ENCODE measurements around the gene GLI3.

The GLI3 gene

DNA sequence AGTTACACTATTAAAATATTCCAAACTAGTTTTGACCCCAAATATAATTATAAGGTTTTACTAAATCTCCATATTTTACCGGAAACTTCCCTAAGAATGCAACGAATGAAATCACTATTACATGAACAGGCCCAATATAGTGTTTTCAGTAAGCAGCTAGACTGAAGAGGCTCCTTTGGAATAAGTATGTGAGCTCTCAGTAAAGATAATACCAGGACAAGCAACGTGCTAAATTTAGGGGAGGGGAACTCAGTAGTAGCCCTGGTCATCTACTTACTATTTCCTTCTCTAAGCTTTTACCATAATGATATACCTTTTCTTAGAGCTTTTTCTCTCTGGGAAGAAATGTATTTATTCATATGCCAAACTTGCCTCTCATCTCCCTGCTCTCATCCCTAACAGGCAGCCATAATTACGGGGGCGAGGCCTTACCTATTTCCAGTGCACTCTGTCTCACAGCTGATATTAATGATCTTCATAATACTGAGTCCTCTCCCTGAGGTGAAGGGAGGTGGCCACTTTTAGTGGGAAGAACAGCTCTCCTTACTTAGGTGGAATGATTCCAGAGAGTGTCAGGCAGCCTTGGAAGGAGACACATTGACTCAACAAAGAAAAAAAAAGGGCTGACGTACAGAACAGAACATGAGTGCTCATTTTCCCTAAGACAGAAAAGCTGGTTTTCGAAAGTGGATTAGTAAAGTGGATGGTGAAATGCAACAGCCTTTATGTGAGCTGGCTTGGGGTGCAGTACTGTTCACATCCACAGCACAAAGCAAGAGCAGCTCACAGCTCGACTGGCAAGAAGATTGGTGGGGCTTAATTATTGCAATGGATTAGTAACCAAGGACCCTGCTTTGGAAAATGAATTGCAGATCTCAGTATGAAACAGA, 165.4 kb downstream of the GLI3 start:
- DNase-seq = no peak

DNA sequence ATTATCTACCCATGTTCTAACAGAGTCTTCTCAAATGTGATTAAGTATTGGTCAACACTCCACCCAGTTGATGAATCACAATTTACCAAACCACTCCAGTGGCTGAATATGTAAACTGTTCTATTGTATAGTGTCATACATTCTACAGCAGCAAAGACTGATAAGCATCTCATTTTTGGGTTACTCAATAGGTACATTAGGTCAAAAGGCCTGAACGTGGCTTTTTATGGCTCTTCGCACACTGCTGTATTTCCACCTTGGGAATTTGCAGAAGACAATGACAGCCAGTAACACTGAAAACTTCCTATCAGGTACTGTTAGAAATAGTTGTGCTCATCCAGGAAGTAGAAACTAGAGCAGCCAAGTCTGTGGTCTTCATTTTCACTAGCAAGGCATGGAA, 166.9 kb downstream of the GLI3 start:
- DNase-seq = no peak

GRCh38 chr7:42069590-42069989, 167.4 kb downstream of the GLI3 start:
- DNase-seq = no peak

DNA sequence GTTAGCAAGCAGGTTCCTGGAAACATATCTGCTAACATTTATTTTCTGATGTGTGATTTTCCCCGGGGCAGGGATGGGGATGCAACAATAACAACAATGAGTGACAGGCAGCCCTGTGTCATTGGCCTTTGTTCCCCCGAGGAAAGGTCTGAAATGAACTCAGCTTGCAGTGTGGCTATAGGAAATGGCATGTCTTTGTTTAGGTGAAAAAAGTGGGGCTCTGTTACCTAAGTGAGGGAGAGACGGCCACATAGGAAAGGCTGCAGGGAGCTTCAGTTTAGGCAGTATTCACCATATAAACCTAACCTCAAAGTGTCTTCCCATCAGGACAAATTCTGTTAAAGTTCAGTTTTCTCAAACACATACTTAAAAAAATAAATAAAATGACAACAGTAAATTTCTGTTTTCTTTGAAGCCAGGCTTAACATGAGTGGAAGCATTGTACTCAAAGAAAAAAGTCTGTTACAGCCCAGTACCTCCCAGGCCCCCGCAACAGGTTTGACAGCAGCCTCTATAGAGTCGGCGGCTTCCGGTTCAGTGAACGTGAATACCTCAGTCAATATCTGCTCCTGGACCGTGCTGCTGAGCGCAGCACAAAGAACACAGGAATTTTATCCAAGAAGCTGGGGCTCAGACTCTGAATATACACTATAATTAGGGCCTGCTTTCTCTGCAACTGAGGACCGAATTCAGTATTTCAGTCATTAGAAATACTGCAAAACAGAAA, 168.3 kb downstream of the GLI3 start:
- DNase-seq = no peak

DNA sequence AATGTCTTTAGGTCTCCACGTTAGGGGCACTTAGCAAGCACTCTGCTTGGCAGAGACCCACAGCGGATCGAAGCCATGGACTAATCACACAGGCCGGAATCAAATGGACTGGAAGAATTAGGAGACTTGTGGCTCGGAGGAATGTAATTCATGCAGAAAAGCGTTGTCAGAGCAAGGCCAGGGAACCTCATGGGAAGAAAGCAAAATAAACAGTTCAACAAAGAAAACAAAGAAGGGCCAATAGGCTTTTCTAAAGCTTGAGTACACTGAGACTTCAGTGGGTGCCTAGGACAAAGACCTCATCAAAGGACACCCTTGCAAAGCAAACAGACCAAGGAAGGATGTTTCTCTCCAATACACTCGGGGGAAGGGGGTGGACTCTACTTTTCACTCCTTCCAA, 171.1 kb downstream of the GLI3 start:
- DNase-seq = no peak

GRCh38 chr7:42065015-42065414, 172.0 kb downstream of the GLI3 start:
- no peak for DNase-seq

DNA sequence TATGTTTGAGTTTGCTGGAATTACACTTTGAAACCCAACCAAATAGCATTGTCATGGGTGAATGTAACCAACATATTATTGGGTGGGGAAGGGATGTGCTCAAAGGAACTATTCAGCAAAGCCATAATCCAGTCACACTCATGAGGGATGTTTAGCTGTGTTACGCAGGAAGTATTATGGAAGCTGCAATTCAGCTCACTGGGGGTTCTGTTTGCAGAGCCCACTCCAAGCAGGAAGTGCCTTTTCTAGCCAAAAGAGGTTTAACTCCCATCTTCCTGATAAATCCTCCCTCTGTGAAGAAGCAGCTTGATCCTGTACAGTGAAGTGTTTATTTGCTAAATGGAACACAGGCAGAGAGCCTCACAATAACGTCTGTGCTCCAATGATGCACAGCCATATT, 172.5 kb downstream of the GLI3 start:
- no peak for DNase-seq

- no peak for DNase-seq
These were observed 177.7 kb downstream of the GLI3 start for GRCh38 chr7:42059275-42059674.

- DNase-seq = no peak
These were observed 179.7 kb downstream of the GLI3 start for GRCh38 chr7:42057331-42057730.

- DNase-seq = no peak
These were observed 181.8 kb downstream of the GLI3 start for GRCh38 chr7:42055171-42055570.

- DNase-seq = no peak
These were observed 183.2 kb downstream of the GLI3 start for GRCh38 chr7:42053834-42054233.

- DNase-seq = no peak
These were observed 187.2 kb downstream of the GLI3 start for GRCh38 chr7:42049761-42050160.

- no peak for DNase-seq
These were observed 190.5 kb downstream of the GLI3 start for GRCh38 chr7:42046483-42046882.

DNA sequence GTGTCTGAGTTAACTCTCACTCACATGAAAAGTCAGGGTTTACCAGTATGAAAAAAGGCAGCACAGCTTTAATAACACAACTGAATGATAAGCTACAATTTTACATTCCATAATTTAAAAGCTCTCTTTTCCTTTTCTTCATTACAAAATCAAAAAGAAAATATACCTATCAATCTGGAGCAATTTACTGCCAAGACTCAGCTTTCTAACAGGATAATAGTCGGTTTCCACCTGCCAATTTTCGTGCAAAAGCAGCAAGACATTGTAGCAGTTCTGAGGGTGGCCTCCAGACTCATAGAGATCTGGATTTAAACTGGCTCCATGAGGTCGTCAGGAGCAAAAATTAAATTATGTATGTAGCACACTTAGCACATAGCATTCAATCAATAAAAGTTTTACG, 191.0 kb downstream of the GLI3 start:
- no peak for DNase-seq

- DNase-seq = no peak
These were observed 197.1 kb downstream of the GLI3 start for GRCh38 chr7:42039921-42040320.

GRCh38 chr7:42035210-42035609, 201.8 kb downstream of the GLI3 start:
- no peak for DNase-seq

DNA sequence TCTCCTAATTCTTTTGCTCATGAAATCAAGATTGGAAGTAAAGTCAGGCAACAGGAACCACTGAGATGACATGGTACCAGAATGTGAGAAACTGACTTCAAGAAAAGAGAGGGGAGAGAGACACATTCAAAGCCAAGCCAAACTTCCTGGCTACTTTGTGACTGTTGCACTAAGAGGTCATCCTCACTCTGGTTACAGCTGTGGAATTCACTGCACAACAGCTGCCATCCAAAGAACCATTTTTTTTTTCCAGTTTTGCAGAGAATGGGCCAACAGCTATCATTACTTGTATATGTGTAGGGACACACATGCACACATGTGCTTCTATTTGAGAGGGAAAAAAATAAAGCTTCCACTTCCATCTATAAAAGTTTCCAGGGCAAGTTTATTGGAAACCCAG, 203.5 kb downstream of the GLI3 start:
- no peak for DNase-seq

GRCh38 chr7:42029405-42029804, 207.6 kb downstream of the GLI3 start:
- no peak for DNase-seq

- no peak for DNase-seq
These were observed 209.5 kb downstream of the GLI3 start for GRCh38 chr7:42027521-42027920.

- DNase-seq = no peak
These were observed 210.3 kb downstream of the GLI3 start for GRCh38 chr7:42026622-42027197.

GRCh38 chr7:42025635-42026375, 211.2 kb downstream of the GLI3 start:
- DNase-seq = no peak

GRCh38 chr7:42024537-42024936, 212.5 kb downstream of the GLI3 start:
- no peak for DNase-seq

- no peak for DNase-seq
These were observed 213.7 kb downstream of the GLI3 start for GRCh38 chr7:42023262-42023661.

All from activated CD8-positive, alpha-beta memory T cell treated with anti-CD3 and anti-CD28 coated beads, Interleukin-2, amount 50 U/mL, for 48 hours (primary cell).